Nephron progenitor cell (in vitro differentiated cells): ENCODE data around the gene SOX30.
A peak's percentile ranks its signal among the peaks of the same experiment; 100 is the strongest.

Source experiments
- DNase-seq: peaks from one replicate; pipeline ENCODE4 v3.0.0; 2021
- H3K27ac Mint-ChIP-seq: 2 replicates; pipeline ENCODE4 v1.8.0; 2021; ENCODE audit warnings: mild to moderate bottlenecking, moderate library complexity, mixed read lengths
- H3K27me3 Mint-ChIP-seq: 2 replicates; pipeline ENCODE4 v1.8.0; 2021; ENCODE audit warnings: mild to moderate bottlenecking, low read depth, mixed read lengths; ENCODE audit not compliant: poor library complexity
- H3K36me3 Mint-ChIP-seq: 2 replicates; pipeline ENCODE4 v1.8.0; 2021; ENCODE audit warnings: low read depth, mixed read lengths
- H3K4me1 Mint-ChIP-seq: 2 replicates; pipeline ENCODE4 v1.8.0; 2021; ENCODE audit warnings: mixed read lengths
- H3K4me3 Mint-ChIP-seq: 2 replicates; pipeline ENCODE4 v1.8.0; 2021; ENCODE audit warnings: mild to moderate bottlenecking, moderate library complexity, mixed read lengths
- H3K9me3 Mint-ChIP-seq: 2 replicates; pipeline ENCODE4 v1.8.0; 2021; ENCODE audit warnings: mild to moderate bottlenecking, moderate library complexity, mixed read lengths
- CTCF ChIP-seq: fragments of 200-600 bp; sonication (generic); IDR thresholded peaks from 2 replicates; pipeline ENCODE4 v1.5.0; 2021; ENCODE audit warnings: antibody characterized with exemption

Gene SOX30

GRCh38 chr5:157581901-157582300, 70.3 kb downstream of the SOX30 start:
- Mint-ChIP-seq H3K27me3 (peaks cover 14% of the 10 kb centered on the region), H3K4me3 (no peak overlapping the region), H3K27ac (no peak overlapping the region), H3K9me3 (no peaks in the 10 kb centered on the region), H3K4me1 (no peaks in the 10 kb centered on the region), H3K36me3 (no peaks in the 10 kb centered on the region)
- DNase-seq: no peak
- no peak for TF ChIP-seq CTCF

- no peaks in the 10 kb centered on the region for H3K9me3 Mint-ChIP-seq
- no peak overlapping the region for H3K27ac Mint-ChIP-seq
- H3K4me3 Mint-ChIP-seq: no peak overlapping the region
- no peak for DNase-seq
- no peaks in the 10 kb centered on the region for H3K36me3 Mint-ChIP-seq
- H3K4me1 Mint-ChIP-seq: peaks cover 22% of the 10 kb centered on the region
- TF ChIP-seq CTCF: no peak
- H3K27me3 Mint-ChIP-seq: peaks cover 34% of the 10 kb centered on the region
Observed at GRCh38 chr5:157578079-157578780, 74.0 kb downstream of the SOX30 start.

- DNase-seq: no peak
- Mint-ChIP-seq H3K4me3 (peak overlapping the region; percentile 47), H3K4me1 (peaks cover 24% of the 10 kb centered on the region), H3K36me3 (no peaks in the 10 kb centered on the region), H3K27ac (no peak overlapping the region), H3K9me3 (no peaks in the 10 kb centered on the region), H3K27me3 (peaks cover 34% of the 10 kb centered on the region)
- no peak for TF ChIP-seq CTCF
Observed at GRCh38 chr5:157576678-157577077, 75.6 kb downstream of the SOX30 start.
